Right lobe of liver (tissue), 6 donors: ENCODE measurements around the gene CRYL1. TPM values are rescaled to one million over a fixed set of nuclear protein-coding genes. Genes with fewer than 3 reads are reported as not detected.

Experiments used
- ATAC-seq, 4 donors: fragments of 200-7000 bp; cut with Tn5 transposase; one replicate each; pipeline ENCODE4 v1.9.1; 2020; ENCODE audit warnings: mild to moderate bottlenecking in 4 of 4, moderate library complexity in 4 of 4
- DNase-seq, 3 donors: peaks; one replicate each; pipeline ENCODE4 v3.0.0-alpha.2; 2020
- H3K27ac ChIP-seq, 3 donors: fragments of 200-600 bp; one replicate each; pipeline ENCODE4 v1.8.0; 2022
- H3K27me3 ChIP-seq, 2 donors: fragments of 200-600 bp; one replicate each; pipeline ENCODE4 v1.8.0; 2022
- H3K36me3 ChIP-seq, 4 donors: fragments of 200-600 bp; sonication (generic) in 1 of 4; one replicate each; pipeline versions ENCODE4 v1.5.1 to v1.8.0; 2017 to 2022; ENCODE audit warnings: control low read depth in 1 of 4
- H3K4me1 ChIP-seq, 4 donors: fragments of 200-600 bp; sonication (generic) in 1 of 4; one replicate each; pipeline versions ENCODE4 v1.5.1 to v1.8.0; 2017 to 2022; ENCODE audit warnings: control low read depth in 1 of 4
- H3K4me3 ChIP-seq, 3 donors: fragments of 200-600 bp; one replicate each; pipeline ENCODE4 v1.8.0; 2022
- H3K9me3 ChIP-seq, 4 donors: fragments of 200-600 bp; sonication (generic) in 1 of 4; one replicate each; pipeline versions ENCODE4 v1.5.1 to v1.8.0; 2017 to 2022; ENCODE audit warnings: control low read depth in 1 of 4
- POLR2A ChIP-seq: fragments of 450-650 bp; IDR thresholded peaks from one replicate; pipeline ENCODE4 v1.6.1; 2017; ENCODE audit warnings: antibody characterized with exemption, mild to moderate bottlenecking
- WGBS: methylation state at CpG from one replicate; pipeline ENCODE4 v1.1.6; 2018; ENCODE audit warnings: low coverage, low lambda C conversion rate; ENCODE audit not compliant: insufficient coverage; ENCODE audit errors: missing lambda C conversion rate; 5-methylcytosine and 5-hydroxymethylcytosine counted together
- intact Hi-C, 2 donors: fragments of 100-400 bp; cut with DNase I; formaldehyde crosslinking; loops; one replicate each; pipeline versions ENCODE4 v1.11.2 to v1.14.1; 2022
- long read RNA-seq: library from polyadenylated mRNA; unstranded; transcript quantifications from one replicate; pipeline ENCODE4 v2.0.0, GENCODE V29; 2019
- total RNA-seq, 6 experiments: library from RNA; depleted of rRNA in 2 of 6; stranded (reverse); fragments of >200 nt in 2 of 6; fragmentation: NEBNext Ultra II Directional in 3 of 6; extraction: Animal tissue kit (Norgen Biotek cat#: 25700) in 3 of 6; gene quantifications; one replicate each; pipeline versions ENCODE4 v1.1.0 to v1.2.4, GENCODE V29; 2016 to 2023
- TF ChIP-seq, protein P1 (sequence below), 4 donors: fragments of 200-600 bp in 3 of 4; fragments of 450-650 bp in 1 of 4; IDR thresholded peaks; one replicate each; pipeline versions ENCODE4 v1.5.1 to v1.8.0; 2016 to 2022; ENCODE audit warnings: antibody characterized with exemption in 4 of 4, mild to moderate bottlenecking in 2 of 4
- donor health status: DM: no; HTN: yes; CAD: no.
- donor health status: DM: no; HTN: no; CAD: no.
- donor health status: DM: no; HTN: no; CAD: no.
- donor health status: DM: no; HTN: yes; CAD: no.
- donor health status: DM: no; HTN: yes; CAD: no.

Gene CRYL1, protein sequence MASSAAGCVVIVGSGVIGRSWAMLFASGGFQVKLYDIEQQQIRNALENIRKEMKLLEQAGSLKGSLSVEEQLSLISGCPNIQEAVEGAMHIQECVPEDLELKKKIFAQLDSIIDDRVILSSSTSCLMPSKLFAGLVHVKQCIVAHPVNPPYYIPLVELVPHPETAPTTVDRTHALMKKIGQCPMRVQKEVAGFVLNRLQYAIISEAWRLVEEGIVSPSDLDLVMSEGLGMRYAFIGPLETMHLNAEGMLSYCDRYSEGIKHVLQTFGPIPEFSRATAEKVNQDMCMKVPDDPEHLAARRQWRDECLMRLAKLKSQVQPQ
- 100 to 1,000 TPM; 111 to 185 (median 151) TPM for total RNA-seq
- long read RNA-seq, transcript CRYL1-201 (8 exons, 1,485 nt): major isoform, 77 of 92 reads
- long read RNA-seq, partial matches to known transcripts: 8 of 92 reads
- long read RNA-seq, other reads (novel, unspliced or antisense): 5 of 92 reads

DNA sequence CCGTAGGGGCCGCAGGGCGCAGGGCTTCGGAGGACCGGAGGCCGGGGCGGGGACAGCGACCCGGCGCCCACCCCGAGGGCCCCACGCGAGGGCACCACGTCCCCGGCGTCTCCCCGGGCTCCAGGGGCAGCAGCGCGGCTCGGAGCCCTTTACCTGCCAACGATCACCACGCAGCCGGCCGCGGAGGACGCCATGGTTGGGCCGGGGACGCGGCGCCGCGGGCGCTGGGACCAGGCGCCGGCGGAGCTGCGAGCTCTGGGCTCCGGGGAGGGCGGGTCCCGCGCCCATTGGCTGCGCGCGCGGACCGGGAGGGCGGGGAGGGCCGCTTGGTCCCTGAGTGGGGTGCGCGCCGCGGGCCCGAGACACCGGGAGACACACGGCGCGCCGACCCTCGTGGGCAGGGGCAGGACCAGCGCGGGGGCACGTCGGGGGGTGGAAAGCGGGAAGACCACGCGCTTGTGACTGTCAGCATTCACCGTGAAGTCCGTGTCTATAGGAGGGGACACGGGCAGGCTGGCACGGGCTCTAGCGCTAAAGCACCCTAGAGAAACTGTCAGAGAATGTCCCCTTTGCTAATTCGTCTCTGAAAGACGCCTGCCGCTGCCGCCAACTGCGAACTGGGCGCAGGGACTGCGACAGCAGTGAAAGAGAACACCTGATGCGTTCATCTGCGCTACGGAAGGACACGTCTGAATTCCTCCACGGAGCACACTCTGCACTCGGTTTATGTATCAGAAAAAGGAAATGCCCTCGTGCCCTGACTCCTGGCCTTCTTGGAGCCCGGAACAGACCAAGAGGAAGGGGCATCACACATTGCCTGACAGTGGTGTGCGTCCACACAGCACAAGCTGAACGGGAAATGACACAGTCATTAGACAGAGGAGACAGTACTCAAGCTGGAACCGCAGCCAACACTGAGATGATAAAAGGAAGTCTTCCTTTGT is at the start of gene CRYL1:
Gene CRYL1 (minus strand): TSS at position 257 of the 944 bp plus-strand sequence. CDS start 63 bp downstream, at position 194.
- intact Hi-C loops: no loop called here
- TF ChIP-seq, protein P1, sequence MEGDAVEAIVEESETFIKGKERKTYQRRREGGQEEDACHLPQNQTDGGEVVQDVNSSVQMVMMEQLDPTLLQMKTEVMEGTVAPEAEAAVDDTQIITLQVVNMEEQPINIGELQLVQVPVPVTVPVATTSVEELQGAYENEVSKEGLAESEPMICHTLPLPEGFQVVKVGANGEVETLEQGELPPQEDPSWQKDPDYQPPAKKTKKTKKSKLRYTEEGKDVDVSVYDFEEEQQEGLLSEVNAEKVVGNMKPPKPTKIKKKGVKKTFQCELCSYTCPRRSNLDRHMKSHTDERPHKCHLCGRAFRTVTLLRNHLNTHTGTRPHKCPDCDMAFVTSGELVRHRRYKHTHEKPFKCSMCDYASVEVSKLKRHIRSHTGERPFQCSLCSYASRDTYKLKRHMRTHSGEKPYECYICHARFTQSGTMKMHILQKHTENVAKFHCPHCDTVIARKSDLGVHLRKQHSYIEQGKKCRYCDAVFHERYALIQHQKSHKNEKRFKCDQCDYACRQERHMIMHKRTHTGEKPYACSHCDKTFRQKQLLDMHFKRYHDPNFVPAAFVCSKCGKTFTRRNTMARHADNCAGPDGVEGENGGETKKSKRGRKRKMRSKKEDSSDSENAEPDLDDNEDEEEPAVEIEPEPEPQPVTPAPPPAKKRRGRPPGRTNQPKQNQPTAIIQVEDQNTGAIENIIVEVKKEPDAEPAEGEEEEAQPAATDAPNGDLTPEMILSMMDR (IDR thresholded peaks at IDR 0.05): no peak
- TF ChIP-seq POLR2A: peak; percentile 89
- peak; percentile 80 to 94 (median 88) for ATAC-seq
- Histone ChIP-seq H3K27ac (peak within 1 kb of the TSS; percentile 95 to 100 (median 99)), H3K36me3 (no peaks in the 10 kb centered on the region), H3K4me1 (peaks cover 0 to 35% (median 2%) of the 10 kb centered on the region in 4 donors), H3K9me3 (no peaks in the 10 kb centered on the region), H3K4me3 (peak within 1 kb of the TSS; percentile 83 to 96 (median 88)), H3K27me3 (no peaks in the 10 kb centered on the region)
- 0% methylated on average over 13 of the region's 89 CpGs for WGBS
- peak; percentile 89 to 90 (median 90) for DNase-seq

DNA sequence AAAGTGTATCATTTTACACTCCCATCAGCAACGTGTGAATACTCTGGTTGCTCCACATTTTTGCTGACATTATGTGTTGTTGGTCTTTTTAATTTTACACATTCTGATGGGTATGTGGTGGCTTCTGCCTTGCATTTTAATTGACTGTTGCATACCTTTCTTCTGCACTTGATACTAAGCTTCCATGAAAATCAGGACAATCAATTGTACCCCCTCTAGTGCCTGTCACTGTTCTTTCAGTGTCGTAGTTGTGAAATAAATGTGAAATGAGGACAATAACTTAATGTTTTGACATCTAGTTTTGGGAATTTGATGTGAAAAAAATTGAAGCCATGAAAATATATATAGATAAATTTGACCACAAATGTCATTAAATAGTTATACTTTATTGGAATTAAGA is 48.0 kb upstream of the CRYL1 start:
- no peaks in the 10 kb centered on the region for H3K36me3 ChIP-seq
- TF ChIP-seq POLR2A: no peak
- TF ChIP-seq, protein P1 (IDR thresholded peaks at IDR 0.05): peak in 2 of 4 donors; percentile 3 to 11
- H3K9me3 ChIP-seq: no peaks in the 10 kb centered on the region
- no peak overlapping the region for H3K4me3 ChIP-seq
- H3K4me1 ChIP-seq: peaks cover 0 to 22% (median 0%) of the 10 kb centered on the region in 4 donors
- peak overlapping the region in 2 of 3 donors; percentile 16 to 37 for H3K27ac ChIP-seq
- DNase-seq: no peak
- intact Hi-C loops: no loop called here
- H3K27me3 ChIP-seq: no peaks in the 10 kb centered on the region
- peak; percentile 29 to 50 (median 46) for ATAC-seq
- WGBS: 27% methylated on average over 2 of the region's 2 CpGs

DNA sequence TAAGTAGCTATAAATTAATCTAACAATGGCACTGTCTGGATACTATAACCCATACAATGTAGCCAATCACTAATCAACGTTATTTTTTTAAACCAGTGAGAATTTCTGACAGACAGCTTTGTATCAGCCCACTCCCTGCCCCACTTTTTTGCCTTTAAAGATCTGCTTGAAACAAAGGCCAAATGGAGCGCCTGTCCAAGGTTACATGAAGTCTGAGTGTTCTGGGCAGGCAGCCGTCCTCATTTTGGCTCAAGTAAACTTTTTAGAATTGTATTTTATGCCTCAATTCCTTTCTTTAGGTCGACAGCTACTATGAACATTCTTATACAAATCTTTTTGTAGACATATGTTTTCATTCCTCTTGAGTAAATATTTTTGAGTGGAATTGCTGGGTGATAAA is 47.5 kb upstream of the CRYL1 start:
- H3K4me1 ChIP-seq: peaks cover 0 to 25% (median 0%) of the 10 kb centered on the region in 4 donors
- no peaks in the 10 kb centered on the region for H3K27me3 ChIP-seq
- no peaks in the 10 kb centered on the region for H3K36me3 ChIP-seq
- intact Hi-C loops: no loop called here
- no peak overlapping the region for H3K4me3 ChIP-seq
- no peak for DNase-seq
- peak in 3 of 4 donors; percentile 36 to 72 (median 63) for ATAC-seq
- H3K27ac ChIP-seq: peak overlapping the region in 2 of 3 donors; percentile 16 to 37
- no peaks in the 10 kb centered on the region for H3K9me3 ChIP-seq
- TF ChIP-seq, protein P1 (IDR thresholded peaks at IDR 0.05): no peak
- no peak for TF ChIP-seq POLR2A
- 38% methylated on average over 4 of the region's 4 CpGs for WGBS

DNA sequence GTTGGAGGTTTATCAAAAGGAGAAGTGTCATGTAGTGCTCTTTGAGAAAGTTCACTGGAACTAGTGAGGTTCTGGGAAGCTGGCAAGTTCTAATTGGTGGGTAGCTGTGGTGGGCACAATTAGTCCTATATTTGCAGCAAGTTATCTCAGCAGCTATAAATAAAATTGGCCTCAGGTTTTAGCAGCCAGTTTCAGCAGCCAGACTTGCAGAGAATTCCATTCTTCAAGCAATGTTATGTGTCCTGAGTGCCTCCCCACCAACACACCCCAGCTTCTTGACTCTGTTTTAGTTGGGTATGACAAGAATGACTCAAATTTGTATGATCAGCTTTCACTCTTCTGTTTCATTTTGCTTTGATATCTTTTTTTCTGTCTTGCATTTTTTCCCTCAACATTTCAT is 46.0 kb upstream of the CRYL1 start:
- no peak overlapping the region for H3K27ac ChIP-seq
- no peaks in the 10 kb centered on the region for H3K36me3 ChIP-seq
- H3K4me3 ChIP-seq: no peak overlapping the region
- TF ChIP-seq, protein P1 (IDR thresholded peaks at IDR 0.05): no peak
- TF ChIP-seq POLR2A: no peak
- peaks cover 0 to 25% (median 0%) of the 10 kb centered on the region in 4 donors for H3K4me1 ChIP-seq
- ATAC-seq: no peak
- no peak for DNase-seq
- no peaks in the 10 kb centered on the region for H3K9me3 ChIP-seq
- H3K27me3 ChIP-seq: no peaks in the 10 kb centered on the region
- intact Hi-C loops: no loop called here
